ENCODE results near the gene INO80D.

DNA sequence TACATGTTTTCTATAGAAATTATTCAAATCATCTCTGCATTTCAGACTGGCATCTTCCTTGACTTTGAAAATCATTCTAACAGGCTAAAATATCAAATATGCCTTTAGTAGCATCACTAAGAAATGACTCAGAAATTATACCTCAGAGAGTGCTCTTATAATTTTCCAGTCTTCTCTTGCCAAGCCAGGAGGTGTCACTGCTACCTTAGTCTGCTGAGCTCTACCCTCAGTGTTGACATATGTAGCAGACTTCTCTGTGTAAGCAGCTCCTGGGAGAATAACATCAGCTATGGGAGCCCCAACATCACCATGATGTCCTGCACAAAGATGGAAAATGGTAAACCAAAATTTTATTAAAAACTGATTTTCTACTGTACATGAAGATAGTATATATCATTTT is 41.7 kb upstream of the INO80D start:
- TF ChIP-seq EZH2 (IDR thresholded peaks at IDR 0.05) (no peak), POLR2AphosphoS5 (IDR thresholded peaks at IDR 0.05; ENCODE audit: borderline replicate concordance, low read depth, low read length) (no peak)

All from SK-N-MC (cell line).